ENCODE results near the gene ACBD6. TPM values are rescaled to one million over a fixed set of nuclear protein-coding genes. Genes with fewer than 3 reads are reported as not detected.

Gene ACBD6
- total and polyA plus RNA-seq, 2 of the 4 experiments (the other 2 are of a cell fraction), result 52.5 to 59.1 TPM

GRCh38 chr1:180424848-180425457 lies 77.4 kb downstream of the ACBD6 start:
- CTCF ChIA-PET, result no interaction called here
- Histone ChIP-seq H3K56ac (ENCODE audit: extremely low read depth, insufficient read depth, low read length) (no peak overlapping the region), H3K9me3 (ENCODE audit: control insufficient read depth, insufficient read depth, low read length) (no peaks in the 10 kb centered on the region), H2BK20ac (ENCODE audit: low read depth, low read length) (no peak overlapping the region), H4K5ac (ENCODE audit: low read depth, low read length) (no peak overlapping the region), H3K4me1 (ENCODE audit: control insufficient read depth, insufficient read depth, low read length) (no peaks in the 10 kb centered on the region), H2AFZ (replicated peaks; ENCODE audit: low read length, poor library complexity) (no peak overlapping the region), H3K4me3 (ENCODE audit: insufficient read depth, low read depth, low read length) (no peak overlapping the region), H3K79me1 (ENCODE audit: low read depth in 1 of 2, low read length in 2 of 2) (peaks cover 14 to 17% of the 10 kb centered on the region in 2 experiments), H3K4ac (ENCODE audit: low read depth, low read length) (no peak overlapping the region), H3K27me3 (ENCODE audit: control insufficient read depth, insufficient read depth, low read length) (no peaks in the 10 kb centered on the region), H3K14ac (replicated peaks; ENCODE audit: low read depth, low read length) (no peak overlapping the region), H3K27ac (ENCODE audit: insufficient read depth, low read length) (no peak overlapping the region), H2BK5ac (ENCODE audit: low read depth, low read length, poor library complexity, severe bottlenecking) (no peak overlapping the region), H3K4me2 (ENCODE audit: low read depth, low read length) (no peak overlapping the region), H2AK5ac (ENCODE audit: low read depth, low read length) (no peak overlapping the region), H2BK15ac (ENCODE audit: low read depth, low read length) (no peak overlapping the region), H2BK120ac (ENCODE audit: low read depth, low read length) (no peak overlapping the region), H3K23ac (ENCODE audit: low read depth, low read length) (no peak overlapping the region), H3K36me3 (ENCODE audit: control insufficient read depth, insufficient read depth, low read length) (peaks cover 2% of the 10 kb centered on the region), H3K18ac (ENCODE audit: low read depth, low read length) (no peak overlapping the region), H2AK9ac (replicated peaks; ENCODE audit: low read depth, low read length, poor library complexity) (no peak overlapping the region), H4K8ac (ENCODE audit: low read depth in 2 of 2, low read length in 2 of 2) (no peak overlapping the region), H4K91ac (ENCODE audit: insufficient read depth, low read depth, low read length) (no peak overlapping the region), H3K9me1 (ENCODE audit: insufficient read depth, low read length) (0 out of 2 replicates have a peak, but pooled peaks cover 6% of the 10 kb centered on the region), H3K9ac (ENCODE audit: low read depth, low read length) (no peak overlapping the region), H4K20me1 (ENCODE audit: insufficient read depth, low read length) (peaks cover 13% of the 10 kb centered on the region; the same call in 1 of the 2 replicates)
- no CpG with 5 or more reads among the region's 3 CpGs for WGBS, 2 experiments (ENCODE audit: extremely low coverage in 2 of 2, insufficient read length in 1 of 2)
- ATAC-seq (ENCODE audit: low read depth) (no peak), DNase-seq (no peak)
- in situ Hi-C loops (cut with MboI; ENCODE audit: low sequenced_read_pairs) (loop anchor here (25.0 kb wide), 1 partner anchor 563 kb away; no protein-coding TSS in a partner anchor), intact Hi-C loops (cut with micrococcal nuclease) (no loop called here), dilution Hi-C loops (cut with HindIII; ENCODE audit: low sequenced_read_pairs, unreplicated experiment) (no loop called here)
- no peak for TF ChIP-seq USF2 (IDR thresholded peaks at IDR 0.05; ENCODE audit: low read depth, low read length)
- TF ChIP-seq MAZ (IDR thresholded peaks at IDR 0.05; ENCODE audit: borderline replicate concordance, low read depth, low read length), result no peak
- TF ChIP-seq, protein P1, sequence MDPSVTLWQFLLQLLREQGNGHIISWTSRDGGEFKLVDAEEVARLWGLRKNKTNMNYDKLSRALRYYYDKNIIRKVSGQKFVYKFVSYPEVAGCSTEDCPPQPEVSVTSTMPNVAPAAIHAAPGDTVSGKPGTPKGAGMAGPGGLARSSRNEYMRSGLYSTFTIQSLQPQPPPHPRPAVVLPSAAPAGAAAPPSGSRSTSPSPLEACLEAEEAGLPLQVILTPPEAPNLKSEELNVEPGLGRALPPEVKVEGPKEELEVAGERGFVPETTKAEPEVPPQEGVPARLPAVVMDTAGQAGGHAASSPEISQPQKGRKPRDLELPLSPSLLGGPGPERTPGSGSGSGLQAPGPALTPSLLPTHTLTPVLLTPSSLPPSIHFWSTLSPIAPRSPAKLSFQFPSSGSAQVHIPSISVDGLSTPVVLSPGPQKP (IDR thresholded peaks at IDR 0.05; ENCODE audit: borderline replicate concordance, low read depth, low read length), result no peak
- no peak for TF ChIP-seq SMC3 (IDR thresholded peaks at IDR 0.05; ENCODE audit: low read depth, low read length)
- POLR2A ChIA-PET (ENCODE audit: unreplicated experiment), result no interaction called here
- BruUV-seq (replicated peaks), result no TSS peak
